HAP-1 (cell line): ENCODE results near the gene TBC1D16.
"Not testable (repeated sequence)": the region's sequence is repeated elsewhere in the genome, so short reads cannot be mapped to it uniquely, and the experiment has no call there.

Experiments
- DNase-seq, 2 experiments: peaks; one replicate each; pipeline ENCODE4 v3.0.0-alpha.2; 2016 to 2020; ENCODE audit warnings: low spot score in 2 of 2
- H3K27me3 ChIP-seq: fragments of 250-450 bp; sonication (Bioruptor Pico); 2 replicates; pipeline ENCODE4 v1.5.1; 2020; ENCODE audit warnings: low read depth, mild to moderate bottlenecking, moderate library complexity
- H3K36me3 ChIP-seq: fragments of 250-450 bp; sonication (Bioruptor Pico); replicated peaks from 2 replicates; pipeline ENCODE4 v1.5.1; 2020; ENCODE audit warnings: mild to moderate bottlenecking
- H3K4me1 ChIP-seq: fragments of 250-450 bp; sonication (Bioruptor Pico); 2 replicates; pipeline ENCODE4 v1.5.1; 2020; ENCODE audit warnings: mild to moderate bottlenecking
- H3K4me3 ChIP-seq: fragments of 250-450 bp; sonication (Bioruptor Pico); 2 replicates; pipeline ENCODE4 v1.5.1; 2020; ENCODE audit warnings: mild to moderate bottlenecking, moderate library complexity
- H3K9me3 ChIP-seq: fragments of 250-450 bp; sonication (Bioruptor Pico); 2 replicates; pipeline ENCODE4 v1.5.1; 2020; ENCODE audit warnings: mild to moderate bottlenecking, moderate library complexity
- in situ Hi-C: fragments of 300-500 bp; cut with MboI; formaldehyde crosslinking; loops from 3 replicates; pipeline ENCODE4 v1.14.3; 2020; ENCODE audit warnings: low sequenced_read_pairs, inconsistent platforms, mixed read lengths

The TBC1D16 gene

DNA sequence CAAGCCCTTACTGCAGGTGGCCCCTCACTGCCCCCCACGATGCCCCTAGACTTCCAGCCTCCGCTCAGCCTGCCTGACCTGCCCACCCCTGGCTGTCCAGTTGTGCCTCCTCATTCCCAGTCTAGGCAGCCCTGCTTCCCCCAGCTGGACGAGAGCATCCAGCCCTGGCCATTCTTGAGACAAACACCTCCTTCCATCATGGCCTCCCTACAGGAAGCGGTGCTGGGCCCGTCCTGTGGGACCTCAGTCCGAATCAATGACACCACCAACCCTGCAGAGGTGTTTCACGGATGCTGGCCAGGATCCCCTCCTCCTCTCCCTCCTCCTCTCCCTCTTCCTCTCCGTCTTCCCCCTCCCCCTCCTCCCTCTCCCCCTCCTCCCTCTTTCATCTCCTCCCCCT, 29.0 kb upstream of the TBC1D16 start:
- Histone ChIP-seq H3K36me3 (no peaks in the 10 kb centered on the region), H3K9me3 (no peaks in the 10 kb centered on the region), H3K4me1 (peaks cover 9% of the 10 kb centered on the region), H3K27me3 (no peaks in the 10 kb centered on the region), H3K4me3 (no peak overlapping the region)
- in situ Hi-C loops, result no loop called here
- no peak for DNase-seq

DNA sequence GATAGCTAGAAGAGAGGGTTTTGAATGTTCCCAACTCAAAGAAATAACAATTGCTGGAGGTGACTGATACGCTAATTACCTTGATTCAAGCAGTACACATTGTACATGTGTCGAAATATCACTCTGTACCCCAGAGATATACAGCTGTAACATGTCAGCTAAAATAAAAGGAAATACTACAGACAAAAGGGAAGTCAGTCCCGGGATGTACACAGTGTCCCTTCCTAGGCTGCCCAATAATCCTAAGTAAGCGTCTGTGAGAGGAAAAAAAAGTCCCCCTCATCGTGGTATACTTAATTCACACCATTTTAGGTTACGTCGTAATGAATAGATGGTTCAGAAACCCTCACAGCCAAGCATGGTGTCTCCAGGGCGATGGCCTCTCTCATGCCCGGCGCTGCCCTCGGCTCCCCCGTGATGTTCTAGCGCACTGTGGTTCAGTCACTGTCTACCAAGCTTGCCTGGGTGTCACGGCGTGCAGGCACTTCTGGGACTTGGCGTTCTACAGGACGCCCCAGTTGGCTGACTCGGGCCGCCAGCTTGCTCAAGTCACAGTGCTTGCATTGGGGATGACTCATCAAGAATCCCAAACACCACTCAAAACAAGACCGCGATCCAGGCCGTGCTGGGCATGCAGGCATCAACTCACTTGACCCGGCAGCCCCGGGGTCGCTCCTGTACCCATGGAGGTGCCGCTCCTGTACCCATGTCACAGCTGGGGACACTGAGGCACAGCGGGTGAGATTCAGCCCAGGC, 28.3 kb upstream of the TBC1D16 start:
- H3K9me3 ChIP-seq, result no peaks in the 10 kb centered on the region
- H3K4me1 ChIP-seq, result peaks cover 7% of the 10 kb centered on the region
- in situ Hi-C loops, result no loop called here
- H3K27me3 ChIP-seq, result no peaks in the 10 kb centered on the region
- DNase-seq, result no peak
- no peak overlapping the region for H3K4me3 ChIP-seq
- no peaks in the 10 kb centered on the region for H3K36me3 ChIP-seq

DNA sequence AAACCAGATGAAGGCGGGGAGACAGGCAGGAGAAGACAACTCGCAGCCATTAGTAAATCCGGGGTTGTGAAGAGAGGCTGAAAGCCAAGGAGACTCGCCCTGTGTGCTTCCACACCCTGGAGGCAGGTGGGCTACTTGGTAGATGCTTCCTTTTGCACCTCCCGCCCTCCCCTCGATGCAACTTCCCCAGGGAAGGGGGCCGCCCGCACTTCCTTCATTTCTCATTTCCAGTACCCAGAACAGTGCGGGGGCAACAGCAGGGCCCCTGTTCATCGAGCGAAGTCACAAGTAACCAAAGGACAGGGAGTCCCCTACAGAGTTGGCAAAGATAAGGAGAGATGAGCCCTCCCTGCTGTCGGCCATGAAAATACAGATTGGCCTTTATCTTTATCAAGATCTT, 25.7 kb upstream of the TBC1D16 start:
- DNase-seq, result no peak
- Histone ChIP-seq H3K9me3 (no peaks in the 10 kb centered on the region), H3K4me3 (no peak overlapping the region), H3K4me1 (no peaks in the 10 kb centered on the region), H3K27me3 (no peaks in the 10 kb centered on the region), H3K36me3 (no peaks in the 10 kb centered on the region)
- in situ Hi-C loops, result no loop called here

DNA sequence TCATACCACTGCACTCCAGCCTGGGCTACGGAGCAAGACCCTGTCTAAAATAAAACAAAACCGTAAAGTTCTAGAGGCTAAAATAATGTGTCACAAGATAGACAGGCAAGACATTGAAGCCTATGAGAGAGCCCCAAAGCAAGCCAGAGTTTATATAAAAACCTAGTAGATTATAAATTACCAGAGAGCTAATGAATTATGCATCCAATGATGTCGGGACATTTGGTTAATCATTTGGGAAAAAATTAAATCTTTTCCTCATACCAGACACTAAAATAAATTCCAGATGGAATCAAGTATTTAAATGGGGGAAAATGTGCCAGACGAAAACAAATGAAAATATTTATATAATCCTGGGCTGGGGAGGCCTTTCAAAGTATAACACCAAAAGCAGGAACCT, 25.0 kb upstream of the TBC1D16 start:
- no peak overlapping the region for H3K4me3 ChIP-seq
- no peaks in the 10 kb centered on the region for H3K9me3 ChIP-seq
- in situ Hi-C loops, result no loop called here
- H3K27me3 ChIP-seq, result no peaks in the 10 kb centered on the region
- DNase-seq, result no peak
- H3K36me3 ChIP-seq, result no peaks in the 10 kb centered on the region
- no peaks in the 10 kb centered on the region for H3K4me1 ChIP-seq

DNA sequence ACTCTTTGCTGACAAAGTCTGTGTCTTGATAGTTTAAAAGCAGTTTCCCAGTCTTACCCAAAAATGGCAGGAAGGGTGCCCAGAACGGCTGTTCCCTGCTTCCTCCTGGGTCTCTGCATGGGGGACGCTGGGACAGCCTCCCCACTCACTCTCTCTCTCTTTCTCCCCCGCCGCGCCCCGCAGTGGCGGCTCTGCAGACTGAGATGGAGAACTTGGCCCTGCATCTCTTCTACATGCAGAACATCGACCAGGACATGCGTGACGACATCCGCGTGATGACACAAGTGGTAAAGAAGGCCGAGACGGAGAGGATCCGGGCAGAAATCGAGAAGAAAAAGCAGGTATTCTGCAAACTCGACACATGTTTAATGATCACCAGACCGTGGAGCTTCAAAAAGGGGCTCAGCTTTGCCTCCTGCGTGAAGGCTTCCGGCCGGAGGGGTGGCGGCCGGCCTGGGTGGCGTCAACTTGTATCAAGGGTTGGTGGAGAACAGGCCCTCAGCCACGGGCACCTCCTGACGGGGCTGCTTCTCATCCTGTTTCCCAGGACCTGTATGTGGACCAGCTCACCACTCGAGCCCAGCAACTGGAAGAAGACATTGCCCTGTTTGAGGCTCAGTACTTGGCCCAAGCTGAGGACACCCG, 22.8 kb upstream of the TBC1D16 start:
- H3K4me3 ChIP-seq, result no peak overlapping the region
- no peak for DNase-seq

DNA sequence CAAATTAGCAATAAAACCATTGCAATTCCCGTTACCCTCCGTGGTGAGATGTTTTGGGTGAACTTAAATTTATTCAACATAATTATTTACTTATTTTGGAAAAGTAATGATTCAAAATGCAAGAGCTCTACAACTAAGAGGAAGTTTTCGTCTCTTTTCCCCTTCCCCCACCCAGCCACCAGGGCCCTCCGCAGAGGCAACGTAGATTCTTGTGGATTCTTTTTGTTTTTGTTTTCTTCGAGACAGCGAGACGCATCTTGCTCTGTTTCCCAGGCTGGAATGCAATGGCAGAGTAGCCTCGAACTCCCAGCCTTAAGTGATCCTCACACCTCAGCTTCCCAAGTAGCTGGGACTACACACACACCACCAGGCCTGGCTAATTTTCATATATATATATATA, 19.9 kb upstream of the TBC1D16 start:
- Histone ChIP-seq H3K27me3 (no peaks in the 10 kb centered on the region), H3K9me3 (no peaks in the 10 kb centered on the region), H3K36me3 (no peaks in the 10 kb centered on the region), H3K4me1 (no peaks in the 10 kb centered on the region), H3K4me3 (no peak overlapping the region)
- in situ Hi-C loops, result no loop called here
- DNase-seq, result no peak

More for the DNA sequence above, 22.8 kb upstream of the TBC1D16 start:
- Histone ChIP-seq H3K36me3 (no peaks in the 10 kb centered on the region), H3K4me1 (no peaks in the 10 kb centered on the region), H3K27me3 (no peaks in the 10 kb centered on the region), H3K9me3 (no peaks in the 10 kb centered on the region)
- in situ Hi-C loops, result no loop called here

DNA sequence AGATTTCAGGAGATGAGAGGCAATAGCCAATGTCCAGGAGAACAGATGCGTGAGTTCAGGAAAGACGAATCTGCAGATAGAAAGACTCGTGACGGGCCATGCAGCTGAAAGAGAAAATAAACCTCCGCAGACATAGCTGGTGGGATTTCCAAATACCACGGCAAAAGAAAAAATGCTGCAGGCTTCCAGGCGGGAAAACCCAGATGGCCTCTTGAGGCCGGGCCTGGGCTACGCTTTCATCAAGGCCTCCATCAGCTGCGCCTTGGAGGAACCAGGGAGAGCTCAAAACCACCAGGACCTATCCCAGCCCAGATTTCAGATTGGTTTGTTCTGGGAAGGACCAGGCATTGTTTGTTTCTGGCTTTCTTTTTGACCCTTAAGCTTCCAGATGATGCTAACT, 17.4 kb upstream of the TBC1D16 start:
- Histone ChIP-seq H3K4me3 (no peak overlapping the region), H3K4me1 (no peaks in the 10 kb centered on the region), H3K27me3 (no peaks in the 10 kb centered on the region), H3K36me3 (no peaks in the 10 kb centered on the region), H3K9me3 (no peaks in the 10 kb centered on the region)
- no peak for DNase-seq
- in situ Hi-C loops, result no loop called here

DNA sequence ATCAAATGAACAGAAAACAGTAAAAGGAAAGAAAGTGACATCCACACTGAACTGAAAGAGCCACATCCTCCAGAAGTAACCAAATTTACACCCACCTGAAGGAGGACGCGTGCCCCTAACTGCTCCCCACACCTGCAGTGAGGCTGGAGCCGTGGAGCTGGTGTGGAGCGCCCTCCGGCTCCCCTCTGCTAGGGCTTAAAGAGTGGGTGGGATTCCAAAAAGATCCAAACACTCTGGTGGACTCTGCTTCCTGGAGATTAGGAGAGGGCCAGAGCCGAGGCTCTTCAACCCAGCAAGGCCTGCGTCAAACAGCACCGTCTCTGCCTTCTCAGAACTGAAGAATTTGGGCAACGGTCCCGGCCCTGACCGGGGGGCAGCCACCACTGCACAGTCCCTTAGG, 16.0 kb upstream of the TBC1D16 start:
- no peaks in the 10 kb centered on the region for H3K36me3 ChIP-seq
- no peaks in the 10 kb centered on the region for H3K27me3 ChIP-seq
- H3K4me3 ChIP-seq, result no peak overlapping the region
- H3K9me3 ChIP-seq, result no peaks in the 10 kb centered on the region
- H3K4me1 ChIP-seq, result no peaks in the 10 kb centered on the region
- DNase-seq, result no peak
- in situ Hi-C loops, result no loop called here

DNA sequence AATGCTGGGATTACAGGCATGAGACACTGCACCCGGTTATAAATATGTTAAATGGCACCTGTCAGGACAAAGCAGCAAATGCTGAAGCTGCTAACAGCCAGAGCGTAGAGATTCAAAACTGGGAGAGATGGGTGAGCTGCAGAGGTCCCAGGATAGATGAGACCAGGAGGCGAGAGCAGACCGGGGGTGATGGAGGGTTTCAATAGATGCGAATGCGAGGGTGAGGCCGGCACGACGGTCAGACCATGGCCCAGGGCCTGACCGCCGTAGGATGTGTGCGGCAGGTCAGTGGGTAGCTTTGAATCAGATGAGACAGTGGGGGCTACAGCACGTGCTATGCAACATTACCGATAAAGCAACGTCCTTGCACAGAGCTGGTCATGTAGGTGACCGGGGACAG, 15.0 kb upstream of the TBC1D16 start:
- in situ Hi-C loops, result no loop called here
- no peak overlapping the region for H3K4me3 ChIP-seq

DNA sequence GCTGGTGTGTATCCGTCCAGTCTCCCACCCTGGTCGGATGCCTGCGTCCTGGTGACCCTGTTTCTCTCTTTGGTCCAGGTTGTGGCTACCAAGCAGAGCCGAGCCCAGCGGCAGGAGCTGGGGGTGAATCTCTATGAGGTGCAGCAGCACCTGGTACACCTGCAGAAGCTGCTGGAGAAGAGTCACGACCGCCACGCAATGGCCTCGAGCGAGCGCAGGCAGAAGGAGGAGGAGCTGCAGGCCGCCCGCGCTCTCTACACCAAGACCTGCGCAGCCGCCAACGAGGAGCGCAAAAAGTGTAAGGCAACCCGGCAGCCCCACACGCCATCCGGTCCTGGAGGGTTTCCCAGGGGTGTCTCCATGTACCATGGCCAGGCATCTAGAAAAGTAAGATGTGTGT, 14.3 kb upstream of the TBC1D16 start:
- in situ Hi-C loops, result no loop called here
- no peaks in the 10 kb centered on the region for H3K9me3 ChIP-seq

More for the DNA sequence above, 15.0 kb upstream of the TBC1D16 start:
- H3K4me1 ChIP-seq, result no peaks in the 10 kb centered on the region
- DNase-seq, result no peak
- no peaks in the 10 kb centered on the region for H3K36me3 ChIP-seq
- no peaks in the 10 kb centered on the region for H3K27me3 ChIP-seq
- H3K9me3 ChIP-seq, result no peaks in the 10 kb centered on the region

DNA sequence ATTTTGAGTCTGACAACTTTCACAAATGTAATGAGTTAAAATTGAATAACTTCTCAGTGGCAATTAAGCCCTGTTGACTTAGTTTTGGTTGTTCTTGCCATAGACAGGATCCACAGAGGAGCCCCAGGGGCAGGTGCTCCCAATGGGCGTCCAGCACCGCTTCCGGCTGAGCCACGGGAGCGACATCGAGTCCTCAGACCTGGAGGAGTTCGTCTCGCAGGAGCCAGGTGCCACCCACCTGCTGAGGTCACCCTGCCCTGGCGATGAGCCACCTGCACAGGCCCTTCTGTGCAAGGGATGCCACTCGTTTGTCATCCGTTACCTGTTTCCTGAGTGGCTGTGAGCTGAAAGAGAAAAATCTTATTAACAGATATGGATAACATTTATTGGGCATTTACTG, 11.5 kb upstream of the TBC1D16 start:
- Histone ChIP-seq H3K4me3 (no peak overlapping the region), H3K9me3 (no peaks in the 10 kb centered on the region), H3K4me1 (no peaks in the 10 kb centered on the region), H3K36me3 (no peaks in the 10 kb centered on the region), H3K27me3 (no peaks in the 10 kb centered on the region)
- in situ Hi-C loops, result no loop called here
- DNase-seq, result no peak

More for the DNA sequence above, 14.3 kb upstream of the TBC1D16 start:
- no peak overlapping the region for H3K4me3 ChIP-seq
- H3K4me1 ChIP-seq, result no peaks in the 10 kb centered on the region
- no peaks in the 10 kb centered on the region for H3K27me3 ChIP-seq
- H3K36me3 ChIP-seq, result no peaks in the 10 kb centered on the region
- DNase-seq, result no peak

DNA sequence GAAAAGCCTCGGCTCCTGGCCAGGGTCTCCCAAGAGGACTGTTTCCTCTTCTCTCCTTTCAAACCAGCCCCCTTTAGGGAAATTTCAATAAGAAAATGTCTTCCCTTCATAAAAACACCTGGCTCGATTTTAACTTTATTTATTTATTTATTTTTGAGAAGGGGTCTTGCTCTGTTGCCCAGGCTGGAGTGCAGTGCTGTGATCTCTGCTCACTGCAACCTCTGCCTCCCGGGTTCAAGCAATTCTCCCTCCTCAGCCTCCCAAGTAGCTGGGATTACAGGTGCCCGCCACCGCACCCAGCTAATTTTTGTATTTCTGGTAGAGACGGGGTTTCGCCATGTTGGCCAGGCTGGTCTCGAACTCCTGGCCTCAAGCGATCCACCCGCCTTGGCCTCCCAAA, 11.0 kb upstream of the TBC1D16 start:
- H3K27me3 ChIP-seq, H3K4me3 ChIP-seq, DNase-seq, in situ Hi-C loops, H3K4me1 ChIP-seq, H3K36me3 ChIP-seq, H3K9me3 ChIP-seq: not testable (repeated sequence)

DNA sequence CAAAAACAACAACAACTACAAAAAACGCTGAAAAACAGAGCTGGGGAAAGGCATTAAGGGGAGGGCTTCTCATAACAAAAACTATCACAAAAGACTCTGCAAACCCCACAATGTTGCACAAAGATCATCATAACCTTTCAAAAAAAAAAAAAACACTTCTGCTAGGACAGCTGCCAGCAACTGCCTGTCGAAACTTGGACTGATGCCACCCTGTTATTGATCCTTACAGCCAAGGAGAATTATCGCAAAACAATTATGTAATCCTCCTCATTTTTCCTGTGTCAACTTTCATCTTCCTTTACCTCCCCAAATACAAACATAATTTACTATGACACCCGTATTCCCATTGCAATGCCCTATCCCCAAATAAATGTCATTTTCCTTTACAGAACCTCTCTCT, 10.0 kb upstream of the TBC1D16 start:
- Histone ChIP-seq H3K27me3 (no peaks in the 10 kb centered on the region), H3K9me3 (no peaks in the 10 kb centered on the region), H3K4me1 (no peaks in the 10 kb centered on the region), H3K4me3 (no peak overlapping the region), H3K36me3 (no peaks in the 10 kb centered on the region)
- DNase-seq, result no peak
- in situ Hi-C loops, result no loop called here

DNA sequence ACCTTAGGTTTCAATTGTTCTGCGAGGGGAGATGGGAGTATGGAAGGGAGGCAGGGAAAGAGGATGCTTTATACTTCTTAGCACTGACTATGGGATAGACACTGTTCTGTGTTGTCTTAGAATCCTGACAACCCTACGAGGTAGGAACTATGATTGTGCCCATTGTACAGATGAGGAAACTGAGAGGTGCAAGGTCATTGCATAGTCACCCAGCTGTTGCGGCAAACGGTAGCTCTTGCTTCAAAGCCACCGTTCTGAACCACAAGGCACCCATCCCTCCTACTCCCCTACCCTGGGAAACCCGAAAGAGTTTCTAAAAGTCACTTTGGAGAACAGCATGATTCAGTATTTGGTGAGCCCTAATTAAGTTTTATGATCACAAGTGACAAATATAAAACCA, 8.3 kb upstream of the TBC1D16 start:
- Histone ChIP-seq H3K4me1 (no peaks in the 10 kb centered on the region), H3K36me3 (no peaks in the 10 kb centered on the region), H3K4me3 (no peak overlapping the region), H3K9me3 (no peaks in the 10 kb centered on the region), H3K27me3 (no peaks in the 10 kb centered on the region)
- DNase-seq, result no peak
- in situ Hi-C loops, result no loop called here
